Activated CD4-positive, alpha-beta memory T cell treated with anti-CD3 and anti-CD28 coated beads, Interleukin-2, amount 10 ng/mL, durations not matched to agents 7 days and 5 days (primary cell): ENCODE measurements around the gene SF3A2. TPM values are rescaled to one million over a fixed set of nuclear protein-coding genes. Genes with fewer than 3 reads are reported as not detected.
A peak's percentile ranks its signal among the peaks of the same experiment; 100 is the strongest.

Source experiments
- CTCF ChIA-PET: fragments of 350-600 bp; sonication (Branson Sonifier 250); formaldehyde crosslinking; loops from one replicate; lab custom pipeline; 2021; ENCODE audit warnings: antibody characterized with exemption, inconsistent platforms; lab: Charles Lee
- POLR2A ChIA-PET: fragments of 350-600 bp; sonication (Branson Sonifier 250); formaldehyde crosslinking; loops from one replicate; lab custom pipeline; 2021; ENCODE audit warnings: antibody characterized with exemption; lab: Charles Lee
- DNase-seq: peaks from one replicate; pipeline ENCODE4 v3.0.0-alpha.2; 2020
- H3K27ac Mint-ChIP-seq: one replicate; pipeline ENCODE4 v1.8.0; 2021; ENCODE audit warnings: mild to moderate bottlenecking, mixed read lengths
- H3K27me3 Mint-ChIP-seq: one replicate; pipeline ENCODE4 v1.8.0; 2021; ENCODE audit warnings: mixed read lengths
- H3K36me3 Mint-ChIP-seq: one replicate; pipeline ENCODE4 v1.8.0; 2021; ENCODE audit warnings: low read depth, mixed read lengths
- H3K4me1 Mint-ChIP-seq: one replicate; pipeline ENCODE4 v1.8.0; 2021; ENCODE audit warnings: mixed read lengths
- H3K4me3 Mint-ChIP-seq: one replicate; pipeline ENCODE4 v1.8.0; 2021; ENCODE audit warnings: mild to moderate bottlenecking, mixed read lengths
- H3K9me3 Mint-ChIP-seq: one replicate; pipeline ENCODE4 v1.8.0; 2021; ENCODE audit warnings: mixed read lengths
- total RNA-seq, 2 experiments: library from RNA; stranded (reverse); gene quantifications; one replicate each; pipeline ENCODE4 v1.2.3, GENCODE V29; 2021

SF3A2 gene
- total RNA-seq, 2 experiments from 2014 or later = 137 to 145 TPM

DNA sequence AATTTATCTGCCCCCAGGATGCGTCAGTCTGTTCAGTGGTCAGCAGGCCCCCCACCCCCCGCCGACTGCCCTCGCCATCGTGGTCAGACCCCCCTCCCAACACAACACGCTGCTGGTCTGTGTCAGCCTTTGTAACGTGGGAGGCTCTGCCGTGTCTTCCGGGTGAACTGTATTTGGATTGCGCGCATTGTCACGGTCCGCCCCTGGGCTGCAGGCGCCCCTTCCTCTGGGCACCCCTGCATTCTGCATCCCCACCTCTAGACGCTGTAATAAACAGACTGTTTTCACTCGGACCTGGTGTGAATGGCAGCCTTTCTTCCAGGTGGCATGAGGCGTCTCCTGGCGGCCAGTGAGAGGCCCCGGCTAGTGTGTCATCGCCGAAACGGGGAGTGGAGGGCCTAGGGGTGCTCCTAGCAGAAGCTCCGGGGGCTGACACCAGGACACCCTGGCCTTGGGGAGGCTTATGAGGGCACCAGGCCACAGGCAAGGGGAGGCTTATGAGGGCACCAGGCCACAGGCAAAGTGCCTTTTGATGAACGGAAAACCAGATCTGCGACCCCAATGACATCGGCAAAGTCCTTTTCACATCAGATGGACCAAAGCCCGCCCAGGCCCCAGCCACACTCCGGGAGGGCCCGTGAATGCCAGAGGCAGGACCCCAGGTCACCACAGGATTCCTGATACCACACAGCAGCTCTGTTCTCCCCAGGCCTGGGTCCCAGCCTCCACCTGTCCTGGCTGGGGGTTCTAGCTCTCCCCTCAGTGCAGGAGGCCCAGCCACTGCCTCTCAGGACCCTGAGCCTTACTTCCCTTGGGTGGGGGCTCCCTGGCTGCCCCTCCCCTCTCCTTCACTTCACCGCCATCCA, 4.1 kb upstream of the SF3A2 start:
- Mint-ChIP-seq H3K4me1 (peaks cover 31% of the 10 kb centered on the region), H3K27ac (peak overlapping the region; percentile 44), H3K4me3 (no peak overlapping the region), H3K9me3 (no peaks in the 10 kb centered on the region), H3K36me3 (peaks cover 34% of the 10 kb centered on the region), H3K27me3 (no peaks in the 10 kb centered on the region)
- POLR2A ChIA-PET = interaction anchor here (1.0 to 1.1 kb wide), 2 partner anchors 16 to 95 kb away, joined by 3 read pairs; no protein-coding TSS in a partner anchor
- no peak for DNase-seq
- CTCF ChIA-PET = no interaction called here

DNA sequence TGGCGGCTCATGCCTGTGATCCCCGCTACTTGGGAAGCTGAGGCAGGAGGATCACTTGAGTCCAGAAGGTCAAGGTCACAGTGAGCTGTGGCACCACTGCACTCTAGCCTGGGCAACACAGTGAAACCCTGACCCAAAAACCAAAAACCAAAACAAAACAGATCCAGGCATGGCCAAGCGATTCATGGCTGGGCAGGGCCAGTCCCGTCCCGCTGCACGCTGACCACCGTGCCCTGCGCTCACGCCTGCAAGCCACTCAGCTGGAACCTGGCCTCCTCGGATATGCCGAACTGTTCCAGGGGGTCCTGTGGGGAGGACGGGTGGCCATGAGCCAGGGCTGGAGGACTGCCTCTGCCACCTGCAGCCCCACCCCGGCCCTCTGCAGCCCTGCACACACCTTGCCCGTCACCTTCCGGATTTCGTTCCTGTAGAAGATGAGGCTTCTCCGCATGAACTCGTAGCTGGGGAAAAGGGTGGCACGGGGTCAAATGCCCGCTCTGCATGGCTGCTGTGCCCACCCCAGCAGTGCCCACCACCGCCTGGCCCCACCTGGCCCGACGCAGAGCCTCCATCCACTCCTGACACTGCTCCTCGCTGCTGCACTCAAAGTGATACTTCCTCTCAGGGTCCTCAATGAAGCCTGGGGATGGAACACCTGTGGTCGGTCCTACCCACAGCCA, 2.9 kb upstream of the SF3A2 start:
- Mint-ChIP-seq H3K27ac (peak overlapping the region; percentile 2), H3K4me1 (peaks cover 43% of the 10 kb centered on the region), H3K9me3 (no peaks in the 10 kb centered on the region), H3K27me3 (no peaks in the 10 kb centered on the region), H3K4me3 (peak overlapping the region; percentile 94), H3K36me3 (peaks cover 46% of the 10 kb centered on the region)
- CTCF ChIA-PET = interaction anchor here (0.6 to 2.8 kb wide), 5 partner anchors 26 to 82 kb away, joined by 3 to 14 read pairs (median 3); partner anchors contain the start of genes AP3D1 and DOT1L
- POLR2A ChIA-PET = interaction anchor here (0.8 to 2.5 kb wide), 5 partner anchors 12 to 55 kb away, joined by 3 to 14 read pairs (median 3); no protein-coding TSS in a partner anchor
- no peak for DNase-seq

DNA sequence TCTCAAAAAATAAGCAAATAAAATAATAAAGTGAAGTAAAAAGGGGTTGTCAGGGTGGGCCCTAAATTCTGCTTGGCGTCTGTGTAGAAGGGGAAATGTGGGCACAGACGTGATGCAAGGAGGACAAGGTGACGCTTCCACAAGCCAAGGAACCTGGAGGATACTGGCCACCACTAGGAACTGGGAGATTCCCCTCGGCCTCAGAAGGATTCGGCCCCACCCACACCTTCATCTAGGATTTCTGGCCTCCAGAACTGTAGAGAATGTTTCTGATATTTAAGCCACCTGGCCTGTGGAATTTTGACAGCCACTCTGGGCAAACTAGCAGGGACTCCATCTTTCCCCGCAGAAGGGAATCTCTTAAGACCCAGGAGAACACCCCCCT, 1.6 kb upstream of the SF3A2 start:
- Mint-ChIP-seq H3K27me3 (no peaks in the 10 kb centered on the region), H3K9me3 (no peaks in the 10 kb centered on the region), H3K4me3 (peak overlapping the region; percentile 94), H3K27ac (peak overlapping the region; percentile 86), H3K36me3 (peaks cover 46% of the 10 kb centered on the region), H3K4me1 (peaks cover 55% of the 10 kb centered on the region)
- ChIA-PET CTCF (interaction anchor here (1.0 to 2.8 kb wide), 5 partner anchors 24 to 83 kb away, joined by 3 to 14 read pairs (median 10); partner anchors contain the start of gene AP3D1), POLR2A (interaction anchor here (0.9 to 2.5 kb wide), 13 partner anchors 9 to 386 kb away, joined by 3 to 14 read pairs (median 5); partner anchors contain the start of genes DOT1L, LSM7, SPPL2B and TIMM13)
- DNase-seq = no peak

DNA sequence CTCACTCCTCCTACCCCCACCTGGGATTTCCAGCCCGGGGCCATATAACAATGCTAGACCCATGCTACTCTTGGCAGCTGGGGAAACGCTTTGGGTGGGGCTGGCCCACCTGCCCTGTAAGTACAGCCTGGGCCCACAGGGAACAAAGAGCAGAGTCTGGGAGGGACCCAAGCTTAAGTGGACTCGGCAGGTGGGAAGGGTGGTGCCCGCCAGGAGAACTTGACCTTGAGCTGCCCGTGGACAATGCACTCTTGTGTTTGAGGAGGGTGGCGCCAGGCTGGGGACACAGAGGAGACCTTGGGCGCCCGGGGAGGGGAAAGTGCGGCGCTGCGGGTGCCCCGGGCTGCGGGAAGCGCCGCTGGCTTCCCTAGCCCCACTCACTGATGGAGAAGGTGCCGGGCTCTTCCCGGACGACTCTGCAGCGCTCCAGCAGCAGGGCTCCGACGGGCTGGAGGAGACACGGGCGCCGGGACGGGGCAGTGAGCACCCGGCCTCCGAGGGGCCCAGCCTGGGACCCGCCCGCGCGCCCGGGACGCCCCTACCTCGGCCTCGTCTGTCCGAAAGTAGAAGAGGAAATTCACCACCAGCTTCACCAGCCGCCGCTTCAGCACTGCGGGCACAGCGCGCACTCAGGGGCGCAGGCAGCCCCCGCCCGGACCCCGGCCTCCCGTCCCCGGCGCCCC, 1.1 kb upstream of the SF3A2 start:
- H3K9me3 Mint-ChIP-seq = no peaks in the 10 kb centered on the region
- CTCF ChIA-PET = interaction anchor here (0.6 to 2.8 kb wide), 8 partner anchors 24 to 371 kb away, joined by 3 to 14 read pairs (median 4); partner anchors contain the start of gene AP3D1
- H3K27me3 Mint-ChIP-seq = no peaks in the 10 kb centered on the region
- POLR2A ChIA-PET = interaction anchor here (0.6 to 2.5 kb wide), 17 partner anchors 9 to 385 kb away, joined by 3 to 14 read pairs (median 5); partner anchors contain the start of genes DOT1L, GADD45B, LSM7 and SPPL2B
- H3K4me3 Mint-ChIP-seq = peak overlapping the region; percentile 94
- H3K27ac Mint-ChIP-seq = peak overlapping the region; percentile 86
- peaks cover 59% of the 10 kb centered on the region for H3K4me1 Mint-ChIP-seq
- DNase-seq = no peak
- peaks cover 45% of the 10 kb centered on the region for H3K36me3 Mint-ChIP-seq

DNA sequence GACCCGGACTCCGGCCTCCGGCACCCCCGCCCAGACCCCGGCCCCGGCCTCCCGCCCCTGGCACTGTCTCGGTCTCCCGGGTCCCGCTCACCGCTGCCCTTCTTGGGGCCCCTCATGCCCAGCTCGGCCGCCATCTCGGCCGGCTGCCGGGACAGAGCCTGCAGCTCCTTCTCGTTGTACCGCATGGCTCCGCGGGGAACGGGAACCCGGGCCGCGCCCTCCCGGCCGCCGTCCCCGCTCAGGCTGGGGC, 635 bp upstream of the SF3A2 start:
- H3K27me3 Mint-ChIP-seq = no peaks in the 10 kb centered on the region
- CTCF ChIA-PET = interaction anchor here (0.6 to 2.8 kb wide), 8 partner anchors 23 to 372 kb away, joined by 3 to 14 read pairs (median 4); partner anchors contain the start of gene AP3D1
- H3K27ac Mint-ChIP-seq = peak overlapping the region; percentile 96
- no peak for DNase-seq
- peaks cover 63% of the 10 kb centered on the region for H3K4me1 Mint-ChIP-seq
- POLR2A ChIA-PET = interaction anchor here (0.6 to 2.5 kb wide), 14 partner anchors 10 to 363 kb away, joined by 3 to 14 read pairs (median 5); partner anchors contain the start of genes DOT1L, GADD45B, LSM7 and SPPL2B
- peak overlapping the region; percentile 94 for H3K4me3 Mint-ChIP-seq
- no peaks in the 10 kb centered on the region for H3K9me3 Mint-ChIP-seq
- H3K36me3 Mint-ChIP-seq = peaks cover 48% of the 10 kb centered on the region

DNA sequence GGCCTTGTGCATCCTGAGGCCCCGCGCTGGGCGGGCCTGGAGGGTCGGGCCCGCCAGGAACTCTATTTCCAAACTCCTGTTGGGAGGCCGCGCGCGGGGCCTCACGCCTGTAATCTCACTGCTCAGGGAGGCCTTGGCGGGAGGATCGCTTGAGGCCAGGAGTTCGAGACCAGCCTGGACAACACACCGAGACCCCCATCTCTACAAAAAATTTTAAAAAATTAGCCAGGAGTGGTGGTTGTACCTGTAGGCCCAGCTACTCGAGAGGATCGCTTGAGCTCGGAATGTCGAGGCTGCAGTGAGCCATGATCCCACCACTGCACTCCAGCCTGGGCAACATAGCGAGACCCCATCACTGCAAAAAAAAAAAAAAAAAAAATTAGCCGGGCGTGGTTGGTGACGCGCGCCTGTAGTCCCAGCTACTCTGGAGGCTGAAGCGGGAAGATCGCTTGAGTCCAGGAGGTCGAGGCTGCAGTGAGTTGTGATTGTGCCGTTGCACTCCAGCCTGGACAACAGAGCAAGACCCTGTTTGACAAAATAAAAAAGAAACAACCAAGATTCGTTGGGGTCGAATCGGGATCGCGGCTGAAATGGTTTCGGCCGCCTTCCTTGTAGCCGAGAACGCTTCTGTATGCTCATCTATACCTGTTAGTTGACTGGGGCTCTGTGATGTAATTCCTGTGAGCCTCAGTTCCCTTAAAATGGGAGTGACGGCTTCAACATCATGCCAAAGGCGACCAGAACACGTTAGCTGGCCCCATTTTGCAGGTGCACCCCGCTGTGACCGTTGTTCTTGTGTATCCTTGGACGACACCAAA, 636 bp downstream of the SF3A2 start:
- DNase-seq = no peak
- Mint-ChIP-seq H3K27me3 (no peaks in the 10 kb centered on the region), H3K36me3 (peaks cover 52% of the 10 kb centered on the region), H3K27ac (peak overlapping the region; percentile 96), H3K9me3 (no peaks in the 10 kb centered on the region), H3K4me3 (peak overlapping the region; percentile 94), H3K4me1 (peaks cover 73% of the 10 kb centered on the region)
- ChIA-PET CTCF (interaction anchor here (0.6 to 4.7 kb wide), 8 partner anchors 21 to 398 kb away, joined by 3 to 46 read pairs (median 4); no protein-coding TSS in a partner anchor), POLR2A (interaction anchor here (0.8 to 4.9 kb wide), 10 partner anchors 9 to 239 kb away, joined by 3 to 114 read pairs (median 8); partner anchors contain the start of genes AMH, GADD45B, JSRP1 and TIMM13)

DNA sequence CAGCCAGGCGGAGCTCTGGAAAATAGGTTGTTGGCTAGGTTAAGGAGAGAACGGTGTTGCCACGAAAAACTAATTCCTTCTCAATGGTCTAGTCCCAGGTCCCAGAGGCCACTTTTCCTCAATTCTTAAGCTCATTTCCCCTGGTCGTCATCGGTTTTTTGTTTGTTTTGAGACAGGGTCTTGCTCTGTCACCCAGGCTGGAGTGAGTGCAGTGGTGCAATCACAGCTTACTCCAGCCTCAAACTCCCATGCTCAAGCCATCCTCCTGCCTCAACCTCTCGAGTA, 1.2 kb downstream of the SF3A2 start:
- Mint-ChIP-seq H3K9me3 (no peaks in the 10 kb centered on the region), H3K4me1 (peaks cover 74% of the 10 kb centered on the region), H3K27ac (peak overlapping the region; percentile 96), H3K27me3 (no peaks in the 10 kb centered on the region), H3K36me3 (peaks cover 57% of the 10 kb centered on the region), H3K4me3 (peak overlapping the region; percentile 94)
- DNase-seq = no peak
- ChIA-PET CTCF (interaction anchor here (0.9 to 4.7 kb wide), 7 partner anchors 20 to 397 kb away, joined by 3 to 46 read pairs (median 4); no protein-coding TSS in a partner anchor), POLR2A (interaction anchor here (0.8 to 4.9 kb wide), 11 partner anchors 8 to 239 kb away, joined by 3 to 114 read pairs (median 7); partner anchors contain the start of genes AMH, GADD45B, JSRP1 and TIMM13)

DNA sequence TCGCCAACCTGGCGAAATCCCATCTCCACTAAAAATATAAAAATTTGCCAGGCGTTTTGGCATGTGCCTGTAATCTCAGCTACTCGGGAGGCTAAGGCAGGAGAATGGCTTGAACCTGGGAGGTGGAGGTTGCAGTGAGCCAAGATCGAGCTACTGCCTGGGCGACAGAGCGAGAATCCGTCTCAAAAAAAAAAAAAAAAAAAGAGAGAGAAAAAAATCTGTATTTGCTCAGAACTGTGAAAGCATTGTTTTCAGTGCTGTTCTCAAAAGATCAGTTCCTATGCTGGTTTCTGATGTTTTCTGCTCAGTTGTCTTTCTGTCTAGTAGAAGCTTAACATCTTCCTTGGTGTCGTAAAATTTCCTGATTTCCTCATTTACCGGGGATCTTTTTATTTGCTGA, 2.5 kb downstream of the SF3A2 start:
- no peaks in the 10 kb centered on the region for H3K9me3 Mint-ChIP-seq
- peak overlapping the region; percentile 96 for H3K27ac Mint-ChIP-seq
- DNase-seq = no peak
- H3K27me3 Mint-ChIP-seq = no peaks in the 10 kb centered on the region
- ChIA-PET CTCF (interaction anchor here (0.6 to 4.7 kb wide), 12 partner anchors 15 to 311 kb away, joined by 3 to 46 read pairs (median 4); no protein-coding TSS in a partner anchor), POLR2A (interaction anchor here (0.8 to 4.9 kb wide), 15 partner anchors 10 to 342 kb away, joined by 3 to 114 read pairs (median 7); partner anchors contain the start of genes AMH, DOT1L, GADD45B and LSM7)
- peaks cover 56% of the 10 kb centered on the region for H3K36me3 Mint-ChIP-seq
- peak overlapping the region; percentile 94 for H3K4me3 Mint-ChIP-seq
- H3K4me1 Mint-ChIP-seq = peaks cover 66% of the 10 kb centered on the region

DNA sequence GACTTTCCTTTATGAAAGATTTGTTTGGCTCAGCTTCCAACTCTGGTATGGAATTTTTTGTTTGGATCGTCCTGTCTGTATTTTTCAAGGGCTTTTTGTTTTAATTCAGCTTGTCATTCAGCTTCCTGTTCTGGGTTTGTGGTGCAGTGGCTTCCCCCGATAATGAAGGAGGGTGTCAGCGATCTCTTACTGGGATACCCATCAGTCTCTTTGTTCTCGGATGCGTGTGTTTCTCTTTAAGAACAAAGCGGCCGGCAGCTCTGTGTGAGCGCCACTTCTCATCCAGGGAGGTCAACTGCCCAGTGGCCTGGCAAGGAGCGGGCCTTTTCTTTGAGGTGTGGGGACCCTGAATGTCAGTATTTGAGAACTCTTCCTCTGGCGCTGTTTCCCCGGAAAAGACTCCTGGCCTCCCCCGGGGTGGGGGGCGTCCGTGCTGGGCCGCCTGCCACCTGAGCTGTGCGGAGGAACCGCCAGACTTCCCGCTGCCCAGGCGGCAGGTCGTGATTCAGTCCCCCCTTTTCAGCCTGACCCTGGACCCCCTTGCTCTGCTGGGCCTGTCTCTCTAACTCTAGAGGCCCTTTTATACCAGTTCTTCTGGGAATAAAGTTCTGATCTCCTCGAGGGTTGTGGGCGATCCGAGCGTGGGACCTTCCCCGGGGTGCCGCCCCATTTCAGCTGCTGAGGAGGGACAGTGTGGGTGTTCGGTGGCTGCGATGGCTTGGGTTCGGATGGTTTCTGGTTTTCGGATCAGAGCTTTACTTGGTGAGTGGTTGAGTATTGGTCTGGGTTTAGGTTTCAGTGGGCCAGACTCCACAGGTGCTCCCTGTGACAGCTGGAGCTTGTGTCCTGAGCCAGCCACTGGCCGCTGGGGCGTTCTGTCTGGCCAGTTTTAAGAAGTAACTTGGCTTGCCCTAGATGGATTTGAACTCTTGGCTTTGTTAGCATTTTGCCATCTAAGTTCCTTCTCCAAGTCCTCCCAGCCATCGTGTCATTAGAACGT, 3.4 kb downstream of the SF3A2 start:
- Mint-ChIP-seq H3K27ac (peak overlapping the region; percentile 96), H3K36me3 (peaks cover 62% of the 10 kb centered on the region), H3K27me3 (no peaks in the 10 kb centered on the region), H3K4me1 (peaks cover 58% of the 10 kb centered on the region), H3K4me3 (peak overlapping the region; percentile 94), H3K9me3 (no peaks in the 10 kb centered on the region)
- peak; percentile 61 for DNase-seq
- ChIA-PET CTCF (interaction anchor here (0.6 to 4.7 kb wide), 10 partner anchors 14 to 198 kb away, joined by 3 to 46 read pairs (median 6); no protein-coding TSS in a partner anchor), POLR2A (interaction anchor here (0.8 to 4.9 kb wide), 16 partner anchors 9 to 343 kb away, joined by 3 to 114 read pairs (median 6); partner anchors contain the start of genes AMH, DOT1L, GADD45B and LSM7)
